Nucleus accumbens (tissue), 56 donors: ENCODE measurements around the gene GABRR2.
"Not testable (repeated sequence)": the region's sequence is repeated elsewhere in the genome, so short reads cannot be mapped to it uniquely, and the experiment has no call there.

ENCODE experiments used
- DNase-seq, 56 donors: peaks; one replicate each; lab custom pipeline; 2025; lab: John Stamatoyannopoulos, UW

GABRR2 gene

GRCh38 chr6:89295981-89296380, 19.1 kb downstream of the GABRR2 start:
- DNase-seq, result no peak

GRCh38 chr6:89295116-89295515, 20.0 kb downstream of the GABRR2 start:
- DNase-seq, result not testable (repeated sequence)

- no peak for DNase-seq
Measured at GRCh38 chr6:89291256-89291819, 23.8 kb downstream of the GABRR2 start.

GRCh38 chr6:89290401-89291155, 24.5 kb downstream of the GABRR2 start:
- DNase-seq, result no peak

GRCh38 chr6:89289710-89290109, 25.4 kb downstream of the GABRR2 start:
- DNase-seq, result no peak

- DNase-seq, result no peak
Measured at GRCh38 chr6:89287351-89288028, 27.6 kb downstream of the GABRR2 start.

GRCh38 chr6:89286516-89286915, 28.6 kb downstream of the GABRR2 start:
- no peak for DNase-seq

- DNase-seq, result no peak
Measured at GRCh38 chr6:89284963-89285735, 29.9 kb downstream of the GABRR2 start.

- DNase-seq, result no peak
Measured at GRCh38 chr6:89284081-89284480, 31.0 kb downstream of the GABRR2 start.

- no peak for DNase-seq
Measured at GRCh38 chr6:89282749-89283148, 32.4 kb downstream of the GABRR2 start.

- no peak for DNase-seq
Measured at GRCh38 chr6:89281779-89282246, 33.3 kb downstream of the GABRR2 start.

- no peak for DNase-seq
Measured at GRCh38 chr6:89278956-89279355, 36.1 kb downstream of the GABRR2 start.

GRCh38 chr6:89275900-89276299, 39.2 kb downstream of the GABRR2 start:
- no peak for DNase-seq

- DNase-seq, result no peak
Measured at GRCh38 chr6:89273816-89274215, 41.3 kb downstream of the GABRR2 start.

- DNase-seq, result no peak
Measured at GRCh38 chr6:89272596-89272995, 42.5 kb downstream of the GABRR2 start.

- DNase-seq, result no peak
Measured at GRCh38 chr6:89270951-89271721, 44.0 kb downstream of the GABRR2 start.

GRCh38 chr6:89269981-89270380, 45.1 kb downstream of the GABRR2 start:
- DNase-seq, result no peak

- DNase-seq, result no peak
Measured at GRCh38 chr6:89269252-89269651, 45.8 kb downstream of the GABRR2 start.

- DNase-seq, result no peak
Measured at GRCh38 chr6:89268776-89269175, 46.3 kb downstream of the GABRR2 start.

- no peak for DNase-seq
Measured at GRCh38 chr6:89267918-89268317, 47.2 kb downstream of the GABRR2 start.
